Astrocyte of the cerebellum (primary cell): ENCODE data around the gene CEL.

Experiments
- DNase-seq: peaks from one replicate; pipeline ENCODE4 v3.0.0-alpha.2; 2011; ENCODE audit warnings: low read depth
- H3K4me3 ChIP-seq: 2 replicates; pipeline ENCODE4 v1.5.1; 2011; ENCODE audit warnings: mild to moderate bottlenecking, low read depth, low read length, moderate library complexity
- in situ Hi-C: cut with HindIII; loops from 2 replicates; pipeline ENCODE4 v1.10.0; 2017; ENCODE audit warnings: low sequenced_read_pairs
- TF ChIP-seq, protein P1 (sequence below): IDR thresholded peaks from 2 replicates; pipeline ENCODE4 v1.5.1; 2012; ENCODE audit warnings: low read length, low read depth, moderate library complexity, mild to moderate bottlenecking; ENCODE audit errors: missing control alignments

Gene CEL

DNA sequence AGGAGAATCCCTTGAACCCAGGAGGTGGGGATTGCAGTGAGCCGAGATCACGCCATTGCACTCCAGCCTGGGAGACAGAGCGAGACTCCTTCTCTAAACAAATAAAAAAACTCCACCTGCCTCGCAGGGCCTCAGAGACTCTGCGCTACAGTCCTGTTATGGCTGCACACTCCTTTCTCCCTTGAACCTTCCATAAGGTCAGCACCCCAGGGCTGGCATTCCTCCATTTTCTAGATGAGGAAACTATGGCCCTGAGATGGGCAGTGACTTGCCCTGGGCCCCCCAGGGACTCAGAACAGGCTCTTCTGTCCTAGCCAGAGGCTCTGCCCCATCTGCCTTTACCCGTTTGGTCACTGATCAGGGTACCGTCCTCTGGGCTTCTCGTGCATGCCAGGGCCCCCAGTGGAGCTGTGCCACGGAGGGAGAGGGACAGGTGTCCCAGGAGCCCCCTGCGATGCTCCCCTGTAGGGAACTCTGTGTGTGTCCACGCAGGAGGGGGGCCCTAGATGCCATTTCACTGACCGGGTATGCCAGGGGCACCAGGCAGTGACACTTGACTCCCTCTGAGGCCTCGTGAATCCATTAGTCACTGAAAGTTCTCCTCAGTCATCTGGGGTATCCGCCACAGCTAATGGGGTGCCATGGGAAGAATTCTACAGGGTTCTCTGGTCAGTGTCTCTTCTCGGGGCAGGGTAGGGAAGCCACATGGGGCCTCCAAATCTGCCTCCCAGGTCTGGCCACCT lies 43.1 kb downstream of the CEL start:
- in situ Hi-C loops, result no loop called here

GRCh38 chr9:133105461-133105770 lies 43.6 kb downstream of the CEL start:
- TF ChIP-seq, protein P1, sequence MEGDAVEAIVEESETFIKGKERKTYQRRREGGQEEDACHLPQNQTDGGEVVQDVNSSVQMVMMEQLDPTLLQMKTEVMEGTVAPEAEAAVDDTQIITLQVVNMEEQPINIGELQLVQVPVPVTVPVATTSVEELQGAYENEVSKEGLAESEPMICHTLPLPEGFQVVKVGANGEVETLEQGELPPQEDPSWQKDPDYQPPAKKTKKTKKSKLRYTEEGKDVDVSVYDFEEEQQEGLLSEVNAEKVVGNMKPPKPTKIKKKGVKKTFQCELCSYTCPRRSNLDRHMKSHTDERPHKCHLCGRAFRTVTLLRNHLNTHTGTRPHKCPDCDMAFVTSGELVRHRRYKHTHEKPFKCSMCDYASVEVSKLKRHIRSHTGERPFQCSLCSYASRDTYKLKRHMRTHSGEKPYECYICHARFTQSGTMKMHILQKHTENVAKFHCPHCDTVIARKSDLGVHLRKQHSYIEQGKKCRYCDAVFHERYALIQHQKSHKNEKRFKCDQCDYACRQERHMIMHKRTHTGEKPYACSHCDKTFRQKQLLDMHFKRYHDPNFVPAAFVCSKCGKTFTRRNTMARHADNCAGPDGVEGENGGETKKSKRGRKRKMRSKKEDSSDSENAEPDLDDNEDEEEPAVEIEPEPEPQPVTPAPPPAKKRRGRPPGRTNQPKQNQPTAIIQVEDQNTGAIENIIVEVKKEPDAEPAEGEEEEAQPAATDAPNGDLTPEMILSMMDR, result no peak
- no peak for DNase-seq

More for the DNA sequence above, 43.1 kb downstream of the CEL start:
- H3K4me3 ChIP-seq, result no peak overlapping the region
- no peak for DNase-seq
- TF ChIP-seq, protein P1, result no peak

DNA sequence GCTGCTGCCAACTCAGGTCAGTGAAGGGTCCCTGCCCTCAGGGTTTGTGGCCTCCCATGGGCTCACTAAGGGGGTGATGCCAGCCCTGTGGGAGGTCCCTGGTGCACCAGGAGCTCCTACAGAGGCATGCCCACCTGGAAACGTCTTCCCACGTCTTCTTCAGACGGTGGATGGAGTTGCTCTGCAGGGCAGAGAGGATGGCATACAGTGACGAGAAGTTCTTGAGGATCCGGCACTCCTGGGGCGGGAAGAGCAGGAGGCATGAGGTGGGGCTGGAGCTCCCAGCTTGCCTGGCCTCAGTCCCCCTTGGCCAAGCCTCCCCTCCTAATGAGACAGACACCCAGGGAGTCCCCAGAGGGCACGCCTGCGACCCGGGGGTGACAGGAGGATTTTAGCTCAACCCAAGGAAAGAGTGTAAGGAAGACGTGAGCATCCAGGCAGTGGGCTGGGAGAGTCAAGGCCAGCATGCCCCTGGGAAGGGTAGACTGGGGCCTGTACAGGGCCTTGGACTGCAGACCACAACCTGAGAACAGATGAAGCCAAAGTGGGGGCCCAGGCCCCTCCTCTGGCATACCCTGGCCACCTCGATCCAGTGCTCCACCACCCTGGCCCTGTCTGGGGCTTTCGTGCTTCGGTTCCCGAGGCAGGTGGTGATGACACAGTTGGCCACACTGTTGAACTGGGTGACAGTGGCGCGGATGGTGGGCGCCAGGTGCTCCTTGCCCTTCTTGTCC lies 44.9 kb downstream of the CEL start:
- no peak for DNase-seq
- TF ChIP-seq, protein P1, result no peak
- H3K4me3 ChIP-seq, result no peak overlapping the region
- in situ Hi-C loops, result no loop called here

More at GRCh38 chr9:133105461-133105770, 43.6 kb downstream of the CEL start:
- in situ Hi-C loops, result no loop called here
- no peak overlapping the region for H3K4me3 ChIP-seq

DNA sequence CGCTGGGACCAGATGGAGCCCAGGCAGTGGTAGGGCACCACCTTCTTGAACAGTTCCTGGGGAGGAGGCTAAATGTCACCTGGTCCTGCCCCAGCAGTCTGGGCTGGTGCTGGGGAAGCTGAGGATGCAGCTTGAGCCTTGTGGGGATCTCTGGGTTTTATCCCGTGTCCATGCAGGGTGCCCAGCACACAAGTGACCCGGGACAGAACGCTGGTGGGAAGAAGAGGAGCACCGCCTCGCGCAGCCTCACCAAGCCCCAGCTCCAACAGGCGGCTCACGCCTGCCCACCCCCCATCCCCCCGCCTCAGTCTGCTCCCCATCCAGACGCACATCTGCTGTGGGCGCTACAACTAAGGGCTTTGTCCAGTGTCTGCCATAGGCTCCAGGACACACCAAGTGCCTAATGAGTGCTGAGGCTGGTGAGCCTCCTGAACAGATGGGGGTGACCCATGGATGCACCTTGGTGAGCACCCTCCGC lies 45.5 kb downstream of the CEL start:
- TF ChIP-seq, protein P1, result no peak
- no peak for DNase-seq
- no peak overlapping the region for H3K4me3 ChIP-seq
- in situ Hi-C loops, result no loop called here

- in situ Hi-C loops, result no loop called here
- no peak for DNase-seq
- no peak overlapping the region for H3K4me3 ChIP-seq
- TF ChIP-seq, protein P1, result no peak
These were observed 46.4 kb downstream of the CEL start for GRCh38 chr9:133107961-133108793.

DNA sequence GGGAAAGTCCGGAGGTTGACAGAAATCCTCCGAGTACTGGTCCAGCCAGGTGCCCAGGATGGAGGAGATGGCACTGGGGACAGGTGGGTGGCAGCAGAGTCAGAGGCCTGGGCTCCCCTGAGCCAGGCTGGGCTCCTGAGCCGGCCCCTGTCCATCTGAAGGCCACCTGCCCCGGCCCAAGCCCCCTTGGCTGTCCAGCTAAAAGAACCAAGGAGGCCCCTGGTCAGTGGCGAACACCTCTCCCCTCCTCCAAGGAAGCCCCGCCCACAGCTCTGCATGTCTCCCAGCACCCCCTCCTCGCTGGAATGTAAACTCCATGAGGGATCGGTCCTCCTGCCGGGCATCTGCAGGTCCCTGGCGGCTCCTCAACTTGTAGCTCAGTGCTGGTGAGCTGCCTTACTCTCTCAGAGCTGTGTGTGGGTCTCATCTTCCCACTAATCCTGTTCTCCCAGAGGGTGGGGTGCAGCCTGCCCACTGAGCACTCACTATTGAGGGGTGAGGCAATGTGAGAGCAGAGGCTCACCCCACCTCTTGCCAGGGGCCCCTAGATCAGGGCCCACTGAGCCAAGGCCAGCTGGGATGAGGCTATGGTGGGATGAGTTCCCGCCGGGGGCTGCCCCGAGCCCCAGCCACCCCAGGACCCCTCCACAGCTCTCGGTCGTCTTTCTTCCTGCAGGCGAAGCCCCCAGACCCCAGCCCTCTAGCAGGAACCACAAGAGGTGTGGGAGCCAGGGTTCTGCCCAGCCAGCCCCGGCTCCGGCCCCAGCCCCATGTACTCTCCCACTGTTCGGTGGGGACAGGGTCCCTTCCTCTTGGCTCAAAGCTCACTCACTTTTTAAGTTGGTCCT lies 47.2 kb downstream of the CEL start:
- no peak overlapping the region for H3K4me3 ChIP-seq
- in situ Hi-C loops, result no loop called here
- no peak for DNase-seq
- TF ChIP-seq, protein P1, result no peak
